OCI-LY1 (cell line): ENCODE results near the gene HOXD10.

Experiments
- CTCF ChIP-seq: fragments of 200-600 bp; sonication (generic), shearing (Covaris generic); IDR thresholded peaks from 2 replicates; pipeline ENCODE4 v1.5.1; 2017; ENCODE audit warnings: mild to moderate bottlenecking, antibody characterized with exemption, low read length, moderate library complexity, mixed read lengths
- EZH2 ChIP-seq: fragments of 200-600 bp; sonication (generic), shearing (Covaris generic); IDR thresholded peaks from 2 replicates; pipeline ENCODE4 v1.8.0; 2017; ENCODE audit warnings: borderline replicate concordance, mixed run types, mild to moderate bottlenecking, antibody characterized with exemption, low read length, moderate library complexity, mixed read lengths

DNA sequence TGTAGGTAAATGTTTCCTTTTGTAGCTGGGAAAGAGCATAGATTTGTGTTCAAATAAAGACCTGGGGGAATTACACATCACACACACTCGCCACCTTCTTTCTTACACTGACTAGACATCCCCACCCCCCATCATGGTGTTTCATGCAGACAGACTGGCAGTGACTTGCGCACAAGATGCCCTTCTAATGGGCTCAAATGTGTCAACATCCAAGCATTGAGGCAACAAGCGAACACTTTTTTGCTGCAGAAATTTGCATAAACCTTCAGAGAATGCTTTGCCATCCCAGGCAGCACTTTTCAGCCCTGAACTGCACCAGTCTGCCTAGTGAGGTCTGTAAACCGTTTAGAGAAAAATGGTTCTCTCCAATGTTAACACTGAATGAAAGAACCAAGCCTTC is 17.5 kb downstream of the HOXD10 start:
- TF ChIP-seq CTCF (no peak), EZH2 (no peak)
